ENCODE data around the gene SCN1A. TPM values are rescaled to one million over a fixed set of nuclear protein-coding genes. Genes with fewer than 3 reads are reported as not detected.

SCN1A gene
- total RNA-seq, 1 experiment from 2014 or later = 1.6 TPM

DNA sequence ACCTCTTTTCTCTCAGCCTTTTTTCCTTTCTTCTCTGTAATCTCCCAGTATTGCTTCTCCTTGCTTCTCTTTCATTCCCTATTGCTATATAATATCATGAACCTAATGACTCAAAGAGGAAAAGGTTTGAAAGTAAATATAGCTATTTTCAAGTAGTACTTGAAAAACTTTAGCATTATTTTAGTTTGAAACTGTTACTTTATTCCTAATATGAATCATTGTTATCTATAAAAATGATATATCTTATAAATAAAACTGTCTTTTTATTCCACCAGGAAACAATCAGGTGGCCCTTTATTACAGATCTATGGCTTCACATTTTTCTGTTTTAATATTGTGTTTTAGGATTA lies 311 bp upstream of the SCN1A start:
- H3K36me3 Mint-ChIP-seq = no peaks in the 10 kb centered on the region
- no peaks in the 10 kb centered on the region for H3K27me3 Mint-ChIP-seq (ENCODE audit: low read depth)

DNA sequence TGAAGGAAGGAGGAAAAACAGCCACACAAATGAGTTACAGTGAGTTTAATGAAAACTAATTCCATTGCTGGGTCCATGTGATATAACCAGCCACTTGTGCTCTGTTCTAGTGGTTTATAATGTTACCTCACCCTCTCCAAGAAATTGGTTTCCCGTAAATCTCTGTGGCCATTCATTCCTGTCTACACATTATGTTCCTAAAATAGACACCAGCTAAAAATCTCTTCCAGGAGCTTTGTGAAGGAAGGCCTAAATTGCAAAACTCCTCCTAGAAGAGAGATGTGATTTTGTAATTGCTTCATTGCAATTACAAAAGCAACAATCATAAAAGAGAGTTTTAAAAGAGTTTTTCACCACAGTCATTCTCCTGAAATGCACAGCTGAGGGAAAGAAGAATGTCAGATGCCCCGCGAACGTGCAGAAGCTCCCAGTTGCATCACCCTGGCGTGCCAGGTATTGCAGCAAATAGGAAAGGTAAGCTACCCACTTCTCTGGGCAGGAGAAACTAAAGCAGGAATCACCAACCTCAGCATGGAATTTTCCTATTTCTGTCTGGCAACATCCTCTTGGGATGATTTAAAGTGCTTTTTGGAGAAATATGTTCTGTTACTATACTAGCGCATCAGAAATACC lies 1.7 kb downstream of the SCN1A start:
- TF ChIP-seq TCF7 (CRISPR knock-in tag; IDR thresholded peaks at IDR 0.05; ENCODE audit: low read depth) (no peak), GABPB1 (CRISPR knock-in tag; IDR thresholded peaks at IDR 0.05) (peak; percentile 94)
- no peaks in the 10 kb centered on the region for H3K27me3 Mint-ChIP-seq (ENCODE audit: low read depth)
- ChIA-PET POLR2A (no interaction called here), CTCF (interaction anchor here (1.1 to 2.6 kb wide), 2 partner anchors 172 to 293 kb away, joined by 4 to 21 read pairs; partner anchors contain the start of gene TTC21B)
- no peaks in the 10 kb centered on the region for H3K9me3 Mint-ChIP-seq
- no peaks in the 10 kb centered on the region for H3K36me3 Mint-ChIP-seq
- no peak overlapping the region for H3K27ac Mint-ChIP-seq
- H3K4me1 Mint-ChIP-seq = peaks cover 34% of the 10 kb centered on the region
- ATAC-seq = no peak
- no peak overlapping the region for H3K4me3 Mint-ChIP-seq
- no peak for DNase-seq (ENCODE audit: low spot score)

More for the DNA sequence above, 311 bp upstream of the SCN1A start:
- no peak for ATAC-seq
- POLR2A ChIA-PET = no interaction called here
- Mint-ChIP-seq H3K9me3 (no peaks in the 10 kb centered on the region), H3K4me3 (no peak overlapping the region), H3K27ac (no peak overlapping the region), H3K4me1 (peaks cover 34% of the 10 kb centered on the region)
- CTCF ChIA-PET = interaction anchor here (0.6 to 2.6 kb wide), 33 partner anchors 10 to 584 kb away, joined by 3 to 27 read pairs (median 4); partner anchors contain the start of gene TTC21B
- no peak for TF ChIP-seq CBFB (CRISPR knock-in tag; IDR thresholded peaks at IDR 0.05; ENCODE audit: low read depth)
- TF ChIP-seq FOXJ3 (CRISPR knock-in tag; IDR thresholded peaks at IDR 0.05; ENCODE audit: borderline replicate concordance) = no peak
- no peak for TF ChIP-seq ESRRA (CRISPR knock-in tag; IDR thresholded peaks at IDR 0.05; ENCODE audit: borderline replicate concordance)
- no peak for TF ChIP-seq RELA (CRISPR knock-in tag; IDR thresholded peaks at IDR 0.05; ENCODE audit: borderline replicate concordance)
- TF ChIP-seq, protein P1, sequence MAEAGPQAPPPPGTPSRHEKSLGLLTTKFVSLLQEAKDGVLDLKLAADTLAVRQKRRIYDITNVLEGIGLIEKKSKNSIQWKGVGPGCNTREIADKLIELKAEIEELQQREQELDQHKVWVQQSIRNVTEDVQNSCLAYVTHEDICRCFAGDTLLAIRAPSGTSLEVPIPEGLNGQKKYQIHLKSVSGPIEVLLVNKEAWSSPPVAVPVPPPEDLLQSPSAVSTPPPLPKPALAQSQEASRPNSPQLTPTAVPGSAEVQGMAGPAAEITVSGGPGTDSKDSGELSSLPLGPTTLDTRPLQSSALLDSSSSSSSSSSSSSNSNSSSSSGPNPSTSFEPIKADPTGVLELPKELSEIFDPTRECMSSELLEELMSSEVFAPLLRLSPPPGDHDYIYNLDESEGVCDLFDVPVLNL (CRISPR knock-in tag; IDR thresholded peaks at IDR 0.05; ENCODE audit: borderline replicate concordance, low read depth) = no peak
- TF ChIP-seq, protein P2, sequence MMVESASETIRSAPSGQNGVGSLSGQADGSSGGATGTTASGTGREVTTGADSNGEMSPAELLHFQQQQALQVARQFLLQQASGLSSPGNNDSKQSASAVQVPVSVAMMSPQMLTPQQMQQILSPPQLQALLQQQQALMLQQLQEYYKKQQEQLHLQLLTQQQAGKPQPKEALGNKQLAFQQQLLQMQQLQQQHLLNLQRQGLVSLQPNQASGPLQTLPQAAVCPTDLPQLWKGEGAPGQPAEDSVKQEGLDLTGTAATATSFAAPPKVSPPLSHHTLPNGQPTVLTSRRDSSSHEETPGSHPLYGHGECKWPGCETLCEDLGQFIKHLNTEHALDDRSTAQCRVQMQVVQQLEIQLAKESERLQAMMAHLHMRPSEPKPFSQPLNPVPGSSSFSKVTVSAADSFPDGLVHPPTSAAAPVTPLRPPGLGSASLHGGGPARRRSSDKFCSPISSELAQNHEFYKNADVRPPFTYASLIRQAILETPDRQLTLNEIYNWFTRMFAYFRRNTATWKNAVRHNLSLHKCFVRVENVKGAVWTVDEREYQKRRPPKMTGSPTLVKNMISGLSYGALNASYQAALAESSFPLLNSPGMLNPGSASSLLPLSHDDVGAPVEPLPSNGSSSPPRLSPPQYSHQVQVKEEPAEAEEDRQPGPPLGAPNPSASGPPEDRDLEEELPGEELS (CRISPR knock-in tag; IDR thresholded peaks at IDR 0.05) = no peak
- TF ChIP-seq, protein P3, sequence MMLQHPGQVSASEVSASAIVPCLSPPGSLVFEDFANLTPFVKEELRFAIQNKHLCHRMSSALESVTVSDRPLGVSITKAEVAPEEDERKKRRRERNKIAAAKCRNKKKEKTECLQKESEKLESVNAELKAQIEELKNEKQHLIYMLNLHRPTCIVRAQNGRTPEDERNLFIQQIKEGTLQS (CRISPR knock-in tag; conservative IDR thresholded peaks at IDR 0.05) = no peak
- no peak for TF ChIP-seq ATF1 (CRISPR knock-in tag; IDR thresholded peaks at IDR 0.05)
- TF ChIP-seq ZNF423 (CRISPR knock-in tag; IDR thresholded peaks at IDR 0.05) = no peak
- no peak for TF ChIP-seq MYBL2 (CRISPR knock-in tag; IDR thresholded peaks at IDR 0.05)
- TF ChIP-seq, protein P4, sequence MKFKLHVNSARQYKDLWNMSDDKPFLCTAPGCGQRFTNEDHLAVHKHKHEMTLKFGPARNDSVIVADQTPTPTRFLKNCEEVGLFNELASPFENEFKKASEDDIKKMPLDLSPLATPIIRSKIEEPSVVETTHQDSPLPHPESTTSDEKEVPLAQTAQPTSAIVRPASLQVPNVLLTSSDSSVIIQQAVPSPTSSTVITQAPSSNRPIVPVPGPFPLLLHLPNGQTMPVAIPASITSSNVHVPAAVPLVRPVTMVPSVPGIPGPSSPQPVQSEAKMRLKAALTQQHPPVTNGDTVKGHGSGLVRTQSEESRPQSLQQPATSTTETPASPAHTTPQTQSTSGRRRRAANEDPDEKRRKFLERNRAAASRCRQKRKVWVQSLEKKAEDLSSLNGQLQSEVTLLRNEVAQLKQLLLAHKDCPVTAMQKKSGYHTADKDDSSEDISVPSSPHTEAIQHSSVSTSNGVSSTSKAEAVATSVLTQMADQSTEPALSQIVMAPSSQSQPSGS (CRISPR knock-in tag; IDR thresholded peaks at IDR 0.05; ENCODE audit: borderline replicate concordance, low read depth) = no peak
- no peak for TF ChIP-seq NFE2L1 (CRISPR knock-in tag; IDR thresholded peaks at IDR 0.05)
- no peak for TF ChIP-seq EMX1 (CRISPR knock-in tag; IDR thresholded peaks at IDR 0.05)
- DNase-seq (ENCODE audit: low spot score) = no peak

DNA sequence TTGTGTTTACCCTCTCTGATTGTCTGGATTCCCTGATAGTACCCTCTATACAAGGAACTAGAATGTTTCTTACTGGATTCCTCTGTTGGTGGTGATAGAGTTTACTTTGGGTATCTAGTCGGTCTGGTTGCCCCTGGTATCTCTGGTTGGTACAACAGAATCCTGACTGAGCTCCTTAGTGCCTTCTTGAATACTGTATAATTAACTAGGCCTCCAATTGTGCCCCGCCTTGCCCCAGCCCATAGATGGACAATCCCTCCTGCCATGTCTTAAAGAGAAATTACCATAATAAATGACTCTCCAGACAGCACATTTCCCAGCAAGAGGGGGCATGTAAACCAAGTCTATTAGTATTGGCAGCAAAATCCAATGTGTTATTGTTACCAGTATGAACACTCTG lies 2.3 kb downstream of the SCN1A start:
- Mint-ChIP-seq H3K36me3 (no peaks in the 10 kb centered on the region), H3K27ac (no peak overlapping the region), H3K9me3 (no peaks in the 10 kb centered on the region), H3K27me3 (ENCODE audit: low read depth) (no peaks in the 10 kb centered on the region), H3K4me1 (peaks cover 34% of the 10 kb centered on the region), H3K4me3 (no peak overlapping the region)
- ChIA-PET POLR2A (no interaction called here), CTCF (interaction anchor here (1.1 kb wide), 1 partner anchor 294 kb away, joined by 4 read pairs; no protein-coding TSS in a partner anchor)
- ATAC-seq (peak; percentile 13; the same call in 1 of the 2 replicates), DNase-seq (ENCODE audit: low spot score) (no peak)
- no peak for TF ChIP-seq ESRRA (CRISPR knock-in tag; IDR thresholded peaks at IDR 0.05; ENCODE audit: borderline replicate concordance)
- TF ChIP-seq, protein P5, sequence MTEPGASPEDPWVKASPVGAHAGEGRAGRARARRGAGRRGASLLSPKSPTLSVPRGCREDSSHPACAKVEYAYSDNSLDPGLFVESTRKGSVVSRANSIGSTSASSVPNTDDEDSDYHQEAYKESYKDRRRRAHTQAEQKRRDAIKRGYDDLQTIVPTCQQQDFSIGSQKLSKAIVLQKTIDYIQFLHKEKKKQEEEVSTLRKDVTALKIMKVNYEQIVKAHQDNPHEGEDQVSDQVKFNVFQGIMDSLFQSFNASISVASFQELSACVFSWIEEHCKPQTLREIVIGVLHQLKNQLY (CRISPR knock-in tag; IDR thresholded peaks at IDR 0.05) = no peak
- TF ChIP-seq GTF2I (CRISPR knock-in tag; conservative IDR thresholded peaks at IDR 0.05) = no peak
- TF ChIP-seq ZNF232 (CRISPR knock-in tag; IDR thresholded peaks at IDR 0.05) = no peak
- TF ChIP-seq GABPB1 (CRISPR knock-in tag; IDR thresholded peaks at IDR 0.05) = no peak
- no peak for TF ChIP-seq ZNF416 (CRISPR knock-in tag; IDR thresholded peaks at IDR 0.05)

All from WTC11 (cell line).